Ovary (tissue), 9 donors: ENCODE results near the gene GOLGA6A. TPM values are rescaled to one million over a fixed set of nuclear protein-coding genes. Genes with fewer than 3 reads are reported as not detected.
"Not testable (repeated sequence)": the region's sequence is repeated elsewhere in the genome, so short reads cannot be mapped to it uniquely, and the experiment has no call there.

ENCODE experiments used
- DNase-seq, 5 donors: peaks; one replicate each; pipeline ENCODE4 v3.0.0-alpha.2; 2019 to 2020
- H3K27ac ChIP-seq, 2 donors: fragments of 200-600 bp; one replicate each; pipeline versions ENCODE4 v1.5.1 to v1.8.0; 2019 to 2022
- H3K27me3 ChIP-seq: fragments of 200-600 bp; one replicate; pipeline ENCODE4 v1.8.0; 2022
- H3K36me3 ChIP-seq: fragments of 200-600 bp; sonication (generic); one replicate; pipeline ENCODE4 v1.5.1; 2019
- H3K4me1 ChIP-seq: one replicate; pipeline ENCODE4 v1.8.1; 2013; ENCODE audit warnings: mild to moderate bottlenecking, moderate library complexity; ENCODE audit not compliant: insufficient read depth
- H3K4me3 ChIP-seq: fragments of 200-600 bp; sonication (generic); one replicate; pipeline ENCODE4 v1.5.1; 2017
- H3K9me3 ChIP-seq, 2 donors: fragments of 200-600 bp in 1 of 2; sonication (generic) in 1 of 2; one replicate each; pipeline versions ENCODE4 v1.5.1 to v1.8.1; 2013 to 2019; ENCODE audit warnings: mild to moderate bottlenecking in 1 of 2, moderate library complexity in 1 of 2
- CTCF ChIP-seq, 3 donors: fragments of 450-650 bp in 2 of 3; fragments of 200-600 bp in 1 of 3; IDR thresholded peaks; one replicate each; pipeline versions ENCODE4 v1.5.1 to v1.8.0; 2016 to 2022; ENCODE audit warnings: antibody characterized with exemption in 3 of 3, mild to moderate bottlenecking in 1 of 3
- EP300 ChIP-seq: sonication (generic); formaldehyde crosslinking; IDR thresholded peaks from one replicate; pipeline ENCODE4 v1.6.1; 2017; ENCODE audit warnings: antibody characterized with exemption
- POLR2A ChIP-seq: fragments of 450-650 bp; IDR thresholded peaks from one replicate; pipeline ENCODE4 v1.6.1; 2017; ENCODE audit warnings: antibody characterized with exemption, mild to moderate bottlenecking, moderate library complexity
- WGBS, 3 donors: extraction: QIAGEN DNeasy Blood & Tissue Kit in 1 of 3; methylation state at CpG; one replicate each; pipeline versions ENCODE4 v1.1.5 to v1.1.7; 2013 to 2017; 5-methylcytosine and 5-hydroxymethylcytosine counted together
- intact Hi-C, 4 donors: fragments of 100-400 bp; cut with DNase I; formaldehyde crosslinking; loops; one replicate each; pipeline versions ENCODE4 v1.11.0 to v1.15.1; 2022 to 2023
- polyA plus RNA-seq, 2 donors: library from polyadenylated mRNA; stranded (reverse); fragments of 200-250 nt in 1 of 2; fragments of 350-450 nt in 1 of 2; fragmentation: Illumina TruSeq in 1 of 2; extraction: RNeasy Lipid Tissue Mini Kit (QIAGEN cat#74804) in 1 of 2; gene quantifications; one replicate each; pipeline ENCODE4 v1.2.3, GENCODE V29; 2013 to 2014
- total RNA-seq, 7 donors: library from RNA; depleted of rRNA in 2 of 7; stranded (reverse); fragments of >200 nt in 2 of 7; fragmentation: NEBNext Ultra II Directional in 3 of 7; extraction: Animal tissue kit (Norgen Biotek cat#: 25700) in 3 of 7; gene quantifications; one replicate each; pipeline versions ENCODE4 v1.1.0 to v1.2.4, GENCODE V29; 2016 to 2023
- donor health status: DM: no; HTN: no; CAD: no; lungs with moderate emphysema.
- donor health status: DM: no; HTN: no; CAD: no.
- donor health status: Bipolar disorder and iron deficiency.
- donor health status: DM: yes; HTN: yes; CAD: no.
- donor health status: DM: no; HTN: no; CAD: no.
- donor health status: DM: yes; HTN: yes; CAD: no.

The GOLGA6A gene
- total and polyA plus RNA-seq, 9 donors, result 0.04 to 0.48 (median 0.37) TPM; not detected in 6

GRCh38 chr15:74062236-74062635 lies 20.1 kb downstream of the GOLGA6A start:
- TF ChIP-seq EP300, result no peak
- TF ChIP-seq CTCF (IDR thresholded peaks at IDR 0.05), result no peak
- no peak for TF ChIP-seq POLR2A
- no peaks in the 10 kb centered on the region for H3K4me1 ChIP-seq
- no peaks in the 10 kb centered on the region for H3K9me3 ChIP-seq
- DNase-seq, result peak in 1 of 5 donors; percentile 2
- no peaks in the 10 kb centered on the region for H3K27me3 ChIP-seq
- WGBS, 3 donors, result 90 to 94% (median 93%) methylated on average over 6 of the region's 6 CpGs
- no peak overlapping the region for H3K4me3 ChIP-seq
- H3K27ac ChIP-seq, result no peak overlapping the region
- H3K36me3 ChIP-seq, result no peaks in the 10 kb centered on the region
- intact Hi-C loops, result no loop called here

GRCh38 chr15:74060251-74060650 lies 22.1 kb downstream of the GOLGA6A start:
- H3K36me3 ChIP-seq, result no peaks in the 10 kb centered on the region
- no peak overlapping the region for H3K27ac ChIP-seq
- no peak for DNase-seq
- H3K27me3 ChIP-seq, result no peaks in the 10 kb centered on the region
- H3K4me3 ChIP-seq, result no peak overlapping the region
- TF ChIP-seq CTCF (IDR thresholded peaks at IDR 0.05), result no peak
- no peak for TF ChIP-seq POLR2A
- no peak for TF ChIP-seq EP300
- no peaks in the 10 kb centered on the region for H3K9me3 ChIP-seq
- no peaks in the 10 kb centered on the region for H3K4me1 ChIP-seq
- WGBS, 3 donors, result 77 to 85% (median 83%) methylated on average over 6 of the region's 6 CpGs
- intact Hi-C loops, result no loop called here

- H3K9me3 ChIP-seq, H3K27ac ChIP-seq, H3K36me3 ChIP-seq, H3K27me3 ChIP-seq, DNase-seq, H3K4me3 ChIP-seq, H3K4me1 ChIP-seq: not testable (repeated sequence)
- WGBS, 3 donors, result 84 to 89% (median 88%) methylated on average over 6 of the region's 6 CpGs
- intact Hi-C loops, result loop anchor here in 2 of 4 donors (10.0 kb wide), 2 partner anchors 66 to 246 kb away; no protein-coding TSS in a partner anchor
These were observed 23.1 kb downstream of the GOLGA6A start for GRCh38 chr15:74059050-74059833.

GRCh38 chr15:74056330-74056729 lies 26.0 kb downstream of the GOLGA6A start:
- 95 to 97% (median 95%) methylated on average over 5 of the region's 5 CpGs for WGBS, 3 donors
- not testable (repeated sequence) for H3K27ac ChIP-seq, H3K36me3 ChIP-seq, H3K27me3 ChIP-seq, H3K9me3 ChIP-seq, H3K4me3 ChIP-seq, DNase-seq
- intact Hi-C loops, result loop anchor here in 2 of 4 donors (10.0 kb wide), 2 partner anchors 68 to 248 kb away; no protein-coding TSS in a partner anchor
- peaks cover 13% of the 10 kb centered on the region for H3K4me1 ChIP-seq

- H3K9me3 ChIP-seq, result no peaks in the 10 kb centered on the region
- no peak for DNase-seq
- no peak overlapping the region for H3K4me3 ChIP-seq
- 81 to 92% (median 89%) methylated on average over 2 of the region's 2 CpGs for WGBS, 3 donors
- no peak overlapping the region for H3K27ac ChIP-seq
- no peaks in the 10 kb centered on the region for H3K36me3 ChIP-seq
- H3K27me3 ChIP-seq, result no peaks in the 10 kb centered on the region
- peaks cover 15% of the 10 kb centered on the region for H3K4me1 ChIP-seq
- TF ChIP-seq EP300 (no peak), CTCF (IDR thresholded peaks at IDR 0.05) (no peak), POLR2A (no peak)
- intact Hi-C loops, result loop anchor here in 2 of 4 donors (10.0 kb wide), 2 partner anchors 69 to 249 kb away; no protein-coding TSS in a partner anchor
These were observed 26.5 kb downstream of the GOLGA6A start for GRCh38 chr15:74055804-74056203.
